WTC11 (cell line): ENCODE measurements around the gene SMTN. TPM values are rescaled to one million over a fixed set of nuclear protein-coding genes. Genes with fewer than 3 reads are reported as not detected.

Experiments
- ATAC-seq: fragments of 200-7000 bp; cut with Tn5 transposase; 2 replicates; pipeline ENCODE4 v1.10.0; 2021; ENCODE audit warnings: mild to moderate bottlenecking, moderate library complexity
- CTCF ChIA-PET: fragments of 300-600 bp; sonication (Branson Sonifier 250); formaldehyde crosslinking; loops from one replicate; lab custom pipeline; 2021; ENCODE audit warnings: antibody characterized with exemption; lab: Charles Lee
- POLR2A ChIA-PET: fragments of 350-600 bp; sonication (Branson Sonifier 250); formaldehyde crosslinking; loops from one replicate; lab custom pipeline; 2021; ENCODE audit warnings: antibody characterized with exemption; lab: Charles Lee
- DNase-seq: peaks from one replicate; pipeline ENCODE4 v3.0.0; 2021; ENCODE audit warnings: low spot score
- H3K27ac Mint-ChIP-seq: 2 replicates; pipeline ENCODE4 v1.8.0; 2021; ENCODE audit warnings: mixed read lengths
- H3K27me3 Mint-ChIP-seq: 2 replicates; pipeline ENCODE4 v1.8.0; 2021; ENCODE audit warnings: low read depth, mild to moderate bottlenecking, moderate library complexity, mixed read lengths
- H3K36me3 Mint-ChIP-seq: 2 replicates; pipeline ENCODE4 v1.8.0; 2021; ENCODE audit warnings: mixed read lengths
- H3K4me1 Mint-ChIP-seq: 2 replicates; pipeline ENCODE4 v1.8.0; 2022; ENCODE audit warnings: mixed read lengths
- H3K4me3 Mint-ChIP-seq: 2 replicates; pipeline ENCODE4 v1.8.0; 2021; ENCODE audit warnings: mild to moderate bottlenecking, moderate library complexity, mixed read lengths
- H3K9me3 Mint-ChIP-seq: 2 replicates; pipeline ENCODE4 v1.8.0; 2021; ENCODE audit warnings: mixed read lengths
- ELF4 ChIP-seq: sonication (generic); formaldehyde crosslinking; IDR thresholded peaks from 2 replicates; pipeline ENCODE4 v1.8.1; 2022; ENCODE audit warnings: low read depth, mild to moderate bottlenecking, moderate library complexity, missing genetic modification reagents
- GRHL2 ChIP-seq: fragments of 250-450 bp; sonication (Bioruptor Pico); IDR thresholded peaks from 2 replicates; pipeline ENCODE4 v1.8.0; 2022; ENCODE audit warnings: mild to moderate bottlenecking, moderate library complexity; ENCODE audit not compliant: insufficient replicate concordance, severe bottlenecking
- IRF2 ChIP-seq: sonication (generic); formaldehyde crosslinking; IDR thresholded peaks from 2 replicates; pipeline ENCODE4 v1.8.0; 2022; ENCODE audit warnings: low read depth, missing genetic modification reagents, borderline replicate concordance
- MXD4 ChIP-seq: fragments of 250-450 bp; sonication (Bioruptor Pico); IDR thresholded peaks from 2 replicates; pipeline ENCODE4 v1.8.0; 2021; ENCODE audit warnings: mild to moderate bottlenecking, moderate library complexity, borderline replicate concordance
- MYBL2 ChIP-seq: sonication (generic); formaldehyde crosslinking; IDR thresholded peaks from 2 replicates; pipeline ENCODE4 v1.8.1; 2023; ENCODE audit warnings: mild to moderate bottlenecking, moderate library complexity, missing genetic modification reagents
- NR2C2 ChIP-seq: sonication (generic); formaldehyde crosslinking; IDR thresholded peaks from 2 replicates; pipeline ENCODE4 v1.8.0; 2022; ENCODE audit warnings: mild to moderate bottlenecking, missing genetic modification reagents
- TEAD4 ChIP-seq: sonication (generic); formaldehyde crosslinking; IDR thresholded peaks from 2 replicates; pipeline ENCODE4 v1.8.0; 2022; ENCODE audit warnings: mild to moderate bottlenecking, missing genetic modification reagents
- total RNA-seq: library from RNA; stranded (reverse); gene quantifications from 3 replicates; pipeline ENCODE4 v1.2.3, GENCODE V29; 2021
- TF ChIP-seq, protein P1 (sequence below): sonication (generic); formaldehyde crosslinking; IDR thresholded peaks from 2 replicates; pipeline ENCODE4 v1.8.1; 2023; ENCODE audit warnings: mild to moderate bottlenecking, missing genetic modification reagents, borderline replicate concordance
- TF ChIP-seq, protein P2 (sequence below): sonication (generic); formaldehyde crosslinking; IDR thresholded peaks from 2 replicates; pipeline ENCODE4 v1.8.1; 2022; ENCODE audit warnings: mild to moderate bottlenecking, moderate library complexity, missing genetic modification reagents
- TF ChIP-seq, protein P3 (sequence below): fragments of 250-450 bp; sonication (Bioruptor Pico); IDR thresholded peaks from 2 replicates; pipeline ENCODE4 v1.9.0; 2021; ENCODE audit warnings: mild to moderate bottlenecking
- TF ChIP-seq, protein P4 (sequence below): sonication (generic); formaldehyde crosslinking; IDR thresholded peaks from 2 replicates; pipeline ENCODE4 v1.8.0; 2022; ENCODE audit warnings: mild to moderate bottlenecking, missing genetic modification reagents
- TF ChIP-seq, protein P5 (sequence below): fragments of 250-450 bp; sonication (Bioruptor Pico); IDR thresholded peaks from 2 replicates; pipeline ENCODE4 v1.8.0; 2021; ENCODE audit warnings: mild to moderate bottlenecking
- TF ChIP-seq, protein P6 (sequence below): sonication (generic); formaldehyde crosslinking; IDR thresholded peaks from 2 replicates; pipeline ENCODE4 v1.8.0; 2023; ENCODE audit warnings: missing genetic modification reagents, mild to moderate bottlenecking, borderline replicate concordance
- TF ChIP-seq, protein P7 (sequence below): sonication (generic); formaldehyde crosslinking; IDR thresholded peaks from 2 replicates; pipeline ENCODE4 v1.8.0; 2023; ENCODE audit warnings: missing genetic modification reagents
- TF ChIP-seq, protein P8 (sequence below): fragments of 200-600 bp; IDR thresholded peaks from 2 replicates; pipeline ENCODE4 v1.8.0; 2022; ENCODE audit warnings: antibody characterized with exemption

Gene SMTN
- total RNA-seq, 1 experiment from 2014 or later, result 34.5 TPM

DNA sequence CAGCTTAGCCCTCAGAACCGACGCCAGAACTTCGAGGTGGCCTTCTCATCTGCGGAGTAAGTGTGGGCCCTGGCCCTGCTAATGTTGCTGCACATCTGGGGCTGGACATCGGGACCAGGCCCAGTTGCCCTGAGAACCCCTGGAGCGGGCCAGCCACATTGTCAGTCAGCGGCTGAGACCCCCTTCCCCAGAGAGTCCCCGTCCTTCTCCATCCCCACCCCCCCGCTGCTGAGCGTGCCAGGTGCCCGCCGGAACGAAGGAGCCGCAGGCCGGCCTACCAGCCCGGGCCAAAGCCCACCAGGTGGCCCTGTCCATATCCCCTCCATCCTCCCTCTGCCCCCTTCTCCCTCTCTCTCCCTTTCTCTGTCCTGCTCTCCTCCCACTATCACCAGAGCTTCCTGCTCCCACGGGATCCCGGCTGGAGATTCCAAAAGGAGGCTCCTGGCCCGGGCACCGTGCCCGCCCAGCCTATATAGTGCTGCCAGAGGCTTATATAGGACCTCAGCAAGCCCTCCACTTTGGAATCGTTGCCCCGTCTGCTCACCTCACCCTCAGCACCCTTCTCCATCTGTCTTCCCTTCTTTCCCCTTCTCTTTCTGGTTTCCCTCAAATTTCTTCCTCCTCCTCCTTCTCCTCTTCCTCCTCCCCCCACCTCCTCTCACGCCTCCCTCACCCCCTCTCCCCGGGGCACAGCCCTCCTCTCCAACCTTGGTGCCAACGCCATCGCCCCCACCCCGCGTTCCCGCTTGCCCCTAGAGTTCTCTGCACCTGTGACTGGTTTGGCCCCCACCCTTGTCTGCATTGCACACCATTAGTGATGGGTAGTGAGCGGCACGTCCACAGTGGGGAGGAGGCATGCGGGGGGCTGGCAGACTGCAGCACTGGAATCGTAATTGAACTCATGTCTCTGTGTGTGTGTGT, 19.0 kb downstream of the SMTN start (continued):
- TF ChIP-seq, protein P1, sequence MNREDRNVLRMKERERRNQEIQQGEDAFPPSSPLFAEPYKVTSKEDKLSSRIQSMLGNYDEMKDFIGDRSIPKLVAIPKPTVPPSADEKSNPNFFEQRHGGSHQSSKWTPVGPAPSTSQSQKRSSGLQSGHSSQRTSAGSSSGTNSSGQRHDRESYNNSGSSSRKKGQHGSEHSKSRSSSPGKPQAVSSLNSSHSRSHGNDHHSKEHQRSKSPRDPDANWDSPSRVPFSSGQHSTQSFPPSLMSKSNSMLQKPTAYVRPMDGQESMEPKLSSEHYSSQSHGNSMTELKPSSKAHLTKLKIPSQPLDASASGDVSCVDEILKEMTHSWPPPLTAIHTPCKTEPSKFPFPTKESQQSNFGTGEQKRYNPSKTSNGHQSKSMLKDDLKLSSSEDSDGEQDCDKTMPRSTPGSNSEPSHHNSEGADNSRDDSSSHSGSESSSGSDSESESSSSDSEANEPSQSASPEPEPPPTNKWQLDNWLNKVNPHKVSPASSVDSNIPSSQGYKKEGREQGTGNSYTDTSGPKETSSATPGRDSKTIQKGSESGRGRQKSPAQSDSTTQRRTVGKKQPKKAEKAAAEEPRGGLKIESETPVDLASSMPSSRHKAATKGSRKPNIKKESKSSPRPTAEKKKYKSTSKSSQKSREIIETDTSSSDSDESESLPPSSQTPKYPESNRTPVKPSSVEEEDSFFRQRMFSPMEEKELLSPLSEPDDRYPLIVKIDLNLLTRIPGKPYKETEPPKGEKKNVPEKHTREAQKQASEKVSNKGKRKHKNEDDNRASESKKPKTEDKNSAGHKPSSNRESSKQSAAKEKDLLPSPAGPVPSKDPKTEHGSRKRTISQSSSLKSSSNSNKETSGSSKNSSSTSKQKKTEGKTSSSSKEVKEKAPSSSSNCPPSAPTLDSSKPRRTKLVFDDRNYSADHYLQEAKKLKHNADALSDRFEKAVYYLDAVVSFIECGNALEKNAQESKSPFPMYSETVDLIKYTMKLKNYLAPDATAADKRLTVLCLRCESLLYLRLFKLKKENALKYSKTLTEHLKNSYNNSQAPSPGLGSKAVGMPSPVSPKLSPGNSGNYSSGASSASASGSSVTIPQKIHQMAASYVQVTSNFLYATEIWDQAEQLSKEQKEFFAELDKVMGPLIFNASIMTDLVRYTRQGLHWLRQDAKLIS (CRISPR knock-in tag), result no peak
- no peak for TF ChIP-seq MXD4 (CRISPR knock-in tag)

DNA sequence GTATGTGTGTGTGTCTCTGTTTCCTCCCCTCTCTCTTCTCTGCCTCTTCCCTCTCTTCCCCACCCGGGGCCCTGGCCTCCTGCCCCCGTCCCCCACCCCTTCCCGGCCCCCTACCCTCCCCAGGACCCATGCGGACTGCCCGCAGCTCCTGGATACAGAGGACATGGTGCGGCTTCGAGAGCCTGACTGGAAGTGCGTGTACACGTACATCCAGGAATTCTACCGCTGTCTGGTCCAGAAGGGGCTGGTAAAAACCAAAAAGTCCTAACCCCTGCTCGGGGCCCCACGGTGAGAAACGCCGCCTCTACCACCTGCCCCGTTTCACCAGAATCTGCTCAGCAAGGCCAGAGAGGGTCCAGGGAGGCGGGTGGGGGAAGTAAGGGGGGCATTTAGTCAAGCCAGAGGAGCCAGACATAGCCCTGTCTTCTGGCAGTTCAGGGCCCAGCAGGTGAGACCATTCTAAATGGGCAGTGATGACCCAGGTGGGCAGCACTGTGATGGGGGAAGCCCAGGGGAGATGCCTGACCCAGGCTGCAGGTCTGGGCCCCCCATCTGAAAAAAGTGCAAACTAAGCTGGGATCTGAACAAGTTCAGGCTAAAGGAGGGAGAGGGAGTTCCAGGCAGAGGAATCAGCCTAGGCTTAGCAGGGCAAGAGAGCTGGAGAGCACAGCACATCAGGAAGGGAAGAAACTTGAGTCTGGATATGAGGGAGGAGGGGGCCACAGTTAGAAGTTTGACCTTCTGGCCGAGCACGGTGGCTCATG, 19.8 kb downstream of the SMTN start:
- POLR2A ChIA-PET, result no interaction called here
- peaks cover 25% of the 10 kb centered on the region for H3K27me3 Mint-ChIP-seq
- TF ChIP-seq GRHL2 (no peak), MYBL2 (CRISPR knock-in tag) (no peak), TEAD4 (CRISPR knock-in tag) (no peak), ELF4 (no peak), MXD4 (CRISPR knock-in tag) (no peak), NR2C2 (no peak), IRF2 (CRISPR knock-in tag) (no peak)
- TF ChIP-seq, protein P2, sequence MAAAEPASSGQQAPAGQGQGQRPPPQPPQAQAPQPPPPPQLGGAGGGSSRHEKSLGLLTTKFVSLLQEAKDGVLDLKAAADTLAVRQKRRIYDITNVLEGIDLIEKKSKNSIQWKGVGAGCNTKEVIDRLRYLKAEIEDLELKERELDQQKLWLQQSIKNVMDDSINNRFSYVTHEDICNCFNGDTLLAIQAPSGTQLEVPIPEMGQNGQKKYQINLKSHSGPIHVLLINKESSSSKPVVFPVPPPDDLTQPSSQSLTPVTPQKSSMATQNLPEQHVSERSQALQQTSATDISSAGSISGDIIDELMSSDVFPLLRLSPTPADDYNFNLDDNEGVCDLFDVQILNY, result no peak
- TF ChIP-seq, protein P3, sequence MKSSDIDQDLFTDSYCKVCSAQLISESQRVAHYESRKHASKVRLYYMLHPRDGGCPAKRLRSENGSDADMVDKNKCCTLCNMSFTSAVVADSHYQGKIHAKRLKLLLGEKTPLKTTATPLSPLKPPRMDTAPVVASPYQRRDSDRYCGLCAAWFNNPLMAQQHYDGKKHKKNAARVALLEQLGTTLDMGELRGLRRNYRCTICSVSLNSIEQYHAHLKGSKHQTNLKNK (CRISPR knock-in tag), result no peak
- TF ChIP-seq, protein P4, sequence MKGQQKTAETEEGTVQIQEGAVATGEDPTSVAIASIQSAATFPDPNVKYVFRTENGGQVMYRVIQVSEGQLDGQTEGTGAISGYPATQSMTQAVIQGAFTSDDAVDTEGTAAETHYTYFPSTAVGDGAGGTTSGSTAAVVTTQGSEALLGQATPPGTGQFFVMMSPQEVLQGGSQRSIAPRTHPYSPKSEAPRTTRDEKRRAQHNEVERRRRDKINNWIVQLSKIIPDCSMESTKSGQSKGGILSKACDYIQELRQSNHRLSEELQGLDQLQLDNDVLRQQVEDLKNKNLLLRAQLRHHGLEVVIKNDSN (CRISPR knock-in tag), result no peak
- TF ChIP-seq, protein P5, sequence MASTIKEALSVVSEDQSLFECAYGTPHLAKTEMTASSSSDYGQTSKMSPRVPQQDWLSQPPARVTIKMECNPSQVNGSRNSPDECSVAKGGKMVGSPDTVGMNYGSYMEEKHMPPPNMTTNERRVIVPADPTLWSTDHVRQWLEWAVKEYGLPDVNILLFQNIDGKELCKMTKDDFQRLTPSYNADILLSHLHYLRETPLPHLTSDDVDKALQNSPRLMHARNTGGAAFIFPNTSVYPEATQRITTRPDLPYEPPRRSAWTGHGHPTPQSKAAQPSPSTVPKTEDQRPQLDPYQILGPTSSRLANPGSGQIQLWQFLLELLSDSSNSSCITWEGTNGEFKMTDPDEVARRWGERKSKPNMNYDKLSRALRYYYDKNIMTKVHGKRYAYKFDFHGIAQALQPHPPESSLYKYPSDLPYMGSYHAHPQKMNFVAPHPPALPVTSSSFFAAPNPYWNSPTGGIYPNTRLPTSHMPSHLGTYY (CRISPR knock-in tag), result no peak
- TF ChIP-seq, protein P6, sequence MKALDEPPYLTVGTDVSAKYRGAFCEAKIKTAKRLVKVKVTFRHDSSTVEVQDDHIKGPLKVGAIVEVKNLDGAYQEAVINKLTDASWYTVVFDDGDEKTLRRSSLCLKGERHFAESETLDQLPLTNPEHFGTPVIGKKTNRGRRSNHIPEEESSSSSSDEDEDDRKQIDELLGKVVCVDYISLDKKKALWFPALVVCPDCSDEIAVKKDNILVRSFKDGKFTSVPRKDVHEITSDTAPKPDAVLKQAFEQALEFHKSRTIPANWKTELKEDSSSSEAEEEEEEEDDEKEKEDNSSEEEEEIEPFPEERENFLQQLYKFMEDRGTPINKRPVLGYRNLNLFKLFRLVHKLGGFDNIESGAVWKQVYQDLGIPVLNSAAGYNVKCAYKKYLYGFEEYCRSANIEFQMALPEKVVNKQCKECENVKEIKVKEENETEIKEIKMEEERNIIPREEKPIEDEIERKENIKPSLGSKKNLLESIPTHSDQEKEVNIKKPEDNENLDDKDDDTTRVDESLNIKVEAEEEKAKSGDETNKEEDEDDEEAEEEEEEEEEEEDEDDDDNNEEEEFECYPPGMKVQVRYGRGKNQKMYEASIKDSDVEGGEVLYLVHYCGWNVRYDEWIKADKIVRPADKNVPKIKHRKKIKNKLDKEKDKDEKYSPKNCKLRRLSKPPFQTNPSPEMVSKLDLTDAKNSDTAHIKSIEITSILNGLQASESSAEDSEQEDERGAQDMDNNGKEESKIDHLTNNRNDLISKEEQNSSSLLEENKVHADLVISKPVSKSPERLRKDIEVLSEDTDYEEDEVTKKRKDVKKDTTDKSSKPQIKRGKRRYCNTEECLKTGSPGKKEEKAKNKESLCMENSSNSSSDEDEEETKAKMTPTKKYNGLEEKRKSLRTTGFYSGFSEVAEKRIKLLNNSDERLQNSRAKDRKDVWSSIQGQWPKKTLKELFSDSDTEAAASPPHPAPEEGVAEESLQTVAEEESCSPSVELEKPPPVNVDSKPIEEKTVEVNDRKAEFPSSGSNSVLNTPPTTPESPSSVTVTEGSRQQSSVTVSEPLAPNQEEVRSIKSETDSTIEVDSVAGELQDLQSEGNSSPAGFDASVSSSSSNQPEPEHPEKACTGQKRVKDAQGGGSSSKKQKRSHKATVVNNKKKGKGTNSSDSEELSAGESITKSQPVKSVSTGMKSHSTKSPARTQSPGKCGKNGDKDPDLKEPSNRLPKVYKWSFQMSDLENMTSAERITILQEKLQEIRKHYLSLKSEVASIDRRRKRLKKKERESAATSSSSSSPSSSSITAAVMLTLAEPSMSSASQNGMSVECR (CRISPR knock-in tag), result no peak
- TF ChIP-seq, protein P7, sequence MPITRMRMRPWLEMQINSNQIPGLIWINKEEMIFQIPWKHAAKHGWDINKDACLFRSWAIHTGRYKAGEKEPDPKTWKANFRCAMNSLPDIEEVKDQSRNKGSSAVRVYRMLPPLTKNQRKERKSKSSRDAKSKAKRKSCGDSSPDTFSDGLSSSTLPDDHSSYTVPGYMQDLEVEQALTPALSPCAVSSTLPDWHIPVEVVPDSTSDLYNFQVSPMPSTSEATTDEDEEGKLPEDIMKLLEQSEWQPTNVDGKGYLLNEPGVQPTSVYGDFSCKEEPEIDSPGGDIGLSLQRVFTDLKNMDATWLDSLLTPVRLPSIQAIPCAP (CRISPR knock-in tag), result no peak
- TF ChIP-seq, protein P8, sequence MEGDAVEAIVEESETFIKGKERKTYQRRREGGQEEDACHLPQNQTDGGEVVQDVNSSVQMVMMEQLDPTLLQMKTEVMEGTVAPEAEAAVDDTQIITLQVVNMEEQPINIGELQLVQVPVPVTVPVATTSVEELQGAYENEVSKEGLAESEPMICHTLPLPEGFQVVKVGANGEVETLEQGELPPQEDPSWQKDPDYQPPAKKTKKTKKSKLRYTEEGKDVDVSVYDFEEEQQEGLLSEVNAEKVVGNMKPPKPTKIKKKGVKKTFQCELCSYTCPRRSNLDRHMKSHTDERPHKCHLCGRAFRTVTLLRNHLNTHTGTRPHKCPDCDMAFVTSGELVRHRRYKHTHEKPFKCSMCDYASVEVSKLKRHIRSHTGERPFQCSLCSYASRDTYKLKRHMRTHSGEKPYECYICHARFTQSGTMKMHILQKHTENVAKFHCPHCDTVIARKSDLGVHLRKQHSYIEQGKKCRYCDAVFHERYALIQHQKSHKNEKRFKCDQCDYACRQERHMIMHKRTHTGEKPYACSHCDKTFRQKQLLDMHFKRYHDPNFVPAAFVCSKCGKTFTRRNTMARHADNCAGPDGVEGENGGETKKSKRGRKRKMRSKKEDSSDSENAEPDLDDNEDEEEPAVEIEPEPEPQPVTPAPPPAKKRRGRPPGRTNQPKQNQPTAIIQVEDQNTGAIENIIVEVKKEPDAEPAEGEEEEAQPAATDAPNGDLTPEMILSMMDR, result no peak
- no peaks in the 10 kb centered on the region; the same call in 1 of the 2 replicates for H3K36me3 Mint-ChIP-seq
- CTCF ChIA-PET, result interaction anchor here (9.1 kb wide), 1 partner anchor 12 kb away, joined by 363 read pairs; the partner anchor contains the start of gene SMTN
- no peaks in the 10 kb centered on the region for H3K9me3 Mint-ChIP-seq
- H3K27ac Mint-ChIP-seq, result 0 out of 2 replicates have a peak overlapping the region, but pooled peaks have one; percentile 41
- DNase-seq (no peak), ATAC-seq (no peak)
- peaks cover 23% of the 10 kb centered on the region for H3K4me1 Mint-ChIP-seq
- no peak overlapping the region for H3K4me3 Mint-ChIP-seq
